Heart right ventricle (tissue), 16 donors: ENCODE results near the gene MAD1L1. TPM values are rescaled to one million over a fixed set of nuclear protein-coding genes. Genes with fewer than 3 reads are reported as not detected.

Source experiments
- ATAC-seq, 8 donors: fragments of 200-7000 bp; cut with Tn5 transposase; one replicate each; pipeline ENCODE4 v1.9.1; 2020; ENCODE audit warnings: mild to moderate bottlenecking in 8 of 8, moderate library complexity in 8 of 8, moderate number of reproducible peaks in 1 of 8
- DNase-seq, 2 donors: peaks; one replicate each; pipeline ENCODE4 v3.0.0-alpha.2; 2020
- H3K27ac ChIP-seq, 10 donors: fragments of 200-600 bp; sonication (generic) in 2 of 10; one replicate each; pipeline versions ENCODE4 v1.5.0 to v1.8.0; 2020 to 2022; ENCODE audit warnings: mild to moderate bottlenecking in 3 of 10
- H3K27me3 ChIP-seq, 7 donors: fragments of 200-600 bp; one replicate each; pipeline ENCODE4 v1.8.0; 2021 to 2022; ENCODE audit warnings: mild to moderate bottlenecking in 2 of 7
- H3K36me3 ChIP-seq, 9 donors: fragments of 200-600 bp; sonication (generic) in 1 of 9; one replicate each; pipeline versions ENCODE4 v1.5.0 to v1.8.0; 2020 to 2022; ENCODE audit warnings: mild to moderate bottlenecking in 2 of 9
- H3K4me1 ChIP-seq, 9 donors: fragments of 200-600 bp; sonication (generic) in 1 of 9; one replicate each; pipeline versions ENCODE4 v1.5.0 to v1.8.0; 2020 to 2022; ENCODE audit warnings: mild to moderate bottlenecking in 4 of 9
- H3K4me3 ChIP-seq, 10 donors: fragments of 200-600 bp; sonication (generic) in 2 of 10; one replicate each; pipeline versions ENCODE4 v1.5.0 to v1.8.0; 2020 to 2022; ENCODE audit warnings: mild to moderate bottlenecking in 7 of 10, moderate library complexity in 2 of 10
- H3K9me3 ChIP-seq, 11 donors: fragments of 200-600 bp in 10 of 11; sonication (generic) in 2 of 11; one replicate each; pipeline versions ENCODE4 v1.5.0 to v1.8.0; 2013 to 2022; ENCODE audit warnings: mild to moderate bottlenecking in 2 of 11, control low read depth in 1 of 11, moderate library complexity in 1 of 11
- CTCF ChIP-seq, 9 donors: fragments of 200-600 bp; sonication (generic) in 2 of 9; IDR thresholded peaks; one replicate each; pipeline versions ENCODE4 v1.5.0 to v1.8.0; 2021 to 2022; ENCODE audit warnings: antibody characterized with exemption in 9 of 9, mild to moderate bottlenecking in 5 of 9, moderate library complexity in 1 of 9
- WGBS, 2 donors: extraction: QIAGEN DNeasy Blood & Tissue Kit; methylation state at CpG; one replicate each; pipeline ENCODE4 v1.1.7; 2013; ENCODE audit warnings: inconsistent platforms in 1 of 2; 5-methylcytosine and 5-hydroxymethylcytosine counted together
- intact Hi-C, 10 donors: fragments of 100-400 bp; cut with DNase I; formaldehyde crosslinking; loops; one replicate each; pipeline versions ENCODE4 v1.11.1 to v1.14.2; 2022
- polyA plus RNA-seq, 2 donors: library from polyadenylated mRNA; stranded (reverse); fragments of 200-250 nt; gene quantifications; one replicate each; pipeline ENCODE4 v1.2.3, GENCODE V29; 2013
- total RNA-seq, 10 donors: library from RNA; stranded (reverse); fragmentation: NEBNext Ultra II Directional in 3 of 10; extraction: Animal tissue kit (Norgen Biotek cat#: 25700) in 3 of 10; gene quantifications; one replicate each; pipeline versions ENCODE4 v1.2.1 to v1.2.4, GENCODE V29; 2021 to 2023
- donor health status: Arrhythmogenic right ventricular cardiomyopathy.
- donor health status: ischemic (EF 13 %, LVEDD 7.1; RV severe dilation, severe dysfunction).
- donor health status: healthy with polysubstance abuse.
- donor health status: DM: no; HTN: yes; CAD: no.
- donor health status: DM: no; HTN: no; CAD: no.
- donor health status: ischemic (EF 25% LVEDD 6.9; RV normal size, moderate dysfunction).
- donor health status: ischemic (EF 25% LVEDD 5.7; RV mildly dilated, moderate dysfunction).
- donor health status: healthy.
- donor health status: DM: yes; HTN: yes; CAD: no.
- donor health status: Ischemic cardiomyopathy.
- donor health status: ischemic (EF 35%, LVEDD 5.7; RV mildly dilated, moderate dysfunction).
- donor health status: nonischemic (EF 11% LVEDD 7.7; RV severe dilation, severe dysfunction).
- donor health status: DM: yes; HTN: yes; CAD: no.
- donor health status: PGD.
- donor health status: ischemic (EF 29% LVEDD 5.4; RV normal size, mild dysfunction).
- donor health status: nonischemic (EF 23%, LVEDD 6.1; RV moderate dilation, normal function).

The MAD1L1 gene
- total and polyA plus RNA-seq, 12 donors, result 13.8 to 46.8 (median 20.2) TPM

DNA sequence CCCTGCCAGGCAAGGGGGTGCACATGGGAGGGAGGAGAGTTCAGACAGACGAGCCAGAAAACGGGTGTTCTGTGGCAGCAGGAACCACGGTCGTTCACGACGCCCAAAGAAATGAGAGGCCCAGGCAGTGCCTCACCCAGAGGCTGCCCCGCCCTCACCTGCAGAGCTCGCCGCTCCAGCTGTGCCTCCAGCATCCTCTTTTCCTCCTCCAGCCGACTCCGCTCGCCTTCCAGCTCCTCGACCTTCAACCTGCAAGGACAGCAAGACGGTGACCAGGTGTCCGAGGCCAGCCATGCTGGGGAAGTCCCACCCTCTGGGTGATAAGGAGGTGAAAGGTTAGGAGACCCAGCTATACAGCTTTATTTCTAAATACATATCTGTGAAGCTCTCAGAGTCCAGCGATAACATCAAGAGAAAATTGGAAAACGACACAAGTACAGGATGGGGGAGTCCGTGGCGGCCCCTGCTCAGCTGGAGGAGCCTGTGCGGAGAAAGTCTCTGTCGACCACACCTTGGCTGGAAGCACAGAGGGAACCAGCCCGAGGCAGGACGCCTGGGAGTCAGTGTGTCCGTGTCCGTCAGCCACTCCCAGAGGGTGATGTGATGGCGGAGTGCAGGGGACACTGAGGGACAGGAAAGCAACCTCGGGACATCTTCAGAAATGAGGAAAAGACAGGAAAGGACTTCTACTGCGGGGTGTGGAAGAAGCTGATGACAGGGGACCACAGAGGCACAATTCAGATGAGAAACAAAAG is 275.1 kb downstream of the MAD1L1 start:
- peaks cover 0 to 17% (median 0%) of the 10 kb centered on the region in 9 donors for H3K36me3 ChIP-seq
- intact Hi-C loops, result no loop called here
- H3K27ac ChIP-seq, result no peak overlapping the region
- H3K27me3 ChIP-seq, result no peaks in the 10 kb centered on the region
- H3K4me1 ChIP-seq, result no peaks in the 10 kb centered on the region
- DNase-seq, result peak in 1 of 2 donors; percentile 7
- H3K4me3 ChIP-seq, result no peak overlapping the region
- ATAC-seq, result no peak
- no peak for TF ChIP-seq CTCF (IDR thresholded peaks at IDR 0.05)
- WGBS, 2 donors, result 92 to 94% methylated on average over 28 of the region's 28 CpGs
- peaks cover 0 to 18% (median 0%) of the 10 kb centered on the region in 11 donors for H3K9me3 ChIP-seq

DNA sequence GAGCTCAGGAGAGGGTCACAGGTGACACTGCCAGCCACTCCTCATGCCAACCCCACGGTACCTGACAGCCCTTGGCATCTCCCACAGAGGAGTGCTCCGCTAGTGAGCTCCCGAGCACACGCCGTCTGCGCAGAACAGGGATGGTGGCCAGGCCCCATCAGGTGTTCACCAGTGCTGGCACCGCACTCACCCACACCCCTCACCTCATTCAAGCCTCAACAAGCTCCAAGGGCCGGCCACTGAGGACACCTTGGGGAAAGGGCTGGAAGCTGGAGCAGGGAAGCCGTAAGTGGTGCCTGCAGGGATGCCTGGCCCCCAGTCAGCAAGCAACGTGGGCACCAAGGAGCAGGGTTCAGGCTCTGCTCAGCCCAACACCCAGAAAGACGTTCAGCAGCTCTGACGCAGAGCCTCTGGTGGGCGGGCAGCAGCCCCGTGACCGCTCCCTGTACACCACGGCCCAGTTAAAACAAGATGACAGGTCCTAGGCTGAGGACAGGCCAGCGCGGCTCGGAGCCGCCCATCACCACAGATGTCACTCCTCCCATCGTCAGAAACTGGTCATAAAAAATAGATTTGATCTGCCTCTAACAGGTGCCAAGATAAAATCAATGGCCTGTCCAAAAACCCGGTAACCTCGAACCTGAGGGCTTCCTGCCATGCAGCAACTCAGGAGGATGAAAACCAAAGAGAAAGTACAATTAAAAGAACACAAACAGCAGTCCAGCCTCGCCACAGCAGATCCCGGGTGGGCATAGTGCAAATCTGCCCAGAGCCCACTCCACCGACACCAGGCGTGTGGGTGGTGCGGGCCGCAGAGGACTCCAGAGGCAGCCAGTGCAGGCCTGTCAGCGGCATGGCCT is 275.9 kb downstream of the MAD1L1 start:
- WGBS, 2 donors, result 92 to 94% methylated on average over 30 of the region's 30 CpGs
- no peak for TF ChIP-seq CTCF (IDR thresholded peaks at IDR 0.05)
- Histone ChIP-seq H3K27me3 (no peaks in the 10 kb centered on the region), H3K4me1 (no peaks in the 10 kb centered on the region), H3K27ac (no peak overlapping the region), H3K4me3 (no peak overlapping the region), H3K9me3 (peaks cover 0 to 10% (median 0%) of the 10 kb centered on the region in 11 donors), H3K36me3 (peaks cover 0 to 17% (median 0%) of the 10 kb centered on the region in 9 donors)
- ATAC-seq, result no peak
- DNase-seq, result peak in 1 of 2 donors; percentile 6
- intact Hi-C loops, result no loop called here

- no peak for TF ChIP-seq CTCF (IDR thresholded peaks at IDR 0.05)
- ATAC-seq (no peak), DNase-seq (peak in 1 of 2 donors; percentile 5)
- H3K27me3 ChIP-seq, result no peaks in the 10 kb centered on the region
- intact Hi-C loops, result no loop called here
- peaks cover 0 to 7% (median 5%) of the 10 kb centered on the region in 9 donors for H3K4me1 ChIP-seq
- no peak overlapping the region for H3K4me3 ChIP-seq
- peaks cover 0 to 17% (median 0%) of the 10 kb centered on the region in 9 donors for H3K36me3 ChIP-seq
- H3K9me3 ChIP-seq, result peaks cover 0 to 4% (median 0%) of the 10 kb centered on the region in 11 donors
- WGBS, 2 donors, result 95% methylated on average over 8 of the region's 8 CpGs
- H3K27ac ChIP-seq, result no peak overlapping the region
These were observed 276.6 kb downstream of the MAD1L1 start for GRCh38 chr7:1956141-1956540.

DNA sequence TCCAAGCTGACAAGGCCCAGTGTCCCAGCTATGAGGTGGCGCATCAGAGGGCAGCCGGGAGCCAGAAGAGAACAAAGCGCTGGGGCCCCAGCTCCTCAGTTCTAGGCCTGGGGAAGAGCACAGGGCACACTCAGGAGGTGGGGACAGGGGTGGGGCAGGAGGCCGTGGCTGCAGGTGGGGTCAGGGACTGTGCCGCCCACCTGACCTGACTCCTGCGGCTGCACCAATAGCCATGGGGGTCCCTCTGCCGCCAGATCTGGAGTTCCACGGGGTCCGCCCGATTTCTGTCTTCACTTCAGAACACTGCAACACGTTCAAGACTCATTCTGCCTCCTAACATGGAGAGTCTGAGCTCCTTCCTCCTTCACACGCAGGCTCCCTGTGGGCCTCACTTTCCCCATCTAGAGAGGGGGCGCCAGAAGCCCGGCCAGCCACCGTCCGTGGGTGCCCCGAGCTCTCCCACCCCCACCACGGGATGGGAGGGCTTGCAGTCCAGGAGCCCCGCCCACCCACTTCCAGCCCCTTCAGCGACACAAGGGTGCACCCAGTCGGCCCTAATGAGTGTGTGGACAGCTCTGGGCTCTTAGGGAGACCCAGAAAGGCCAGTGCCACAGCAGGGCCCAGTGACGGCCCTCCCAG is 278.3 kb downstream of the MAD1L1 start:
- TF ChIP-seq CTCF (IDR thresholded peaks at IDR 0.05), result no peak
- DNase-seq (peak in 1 of 2 donors; percentile 10), ATAC-seq (no peak)
- intact Hi-C loops, result no loop called here
- H3K4me1 ChIP-seq, result peaks cover 0 to 15% (median 11%) of the 10 kb centered on the region in 9 donors
- peaks cover 0 to 17% (median 0%) of the 10 kb centered on the region in 9 donors for H3K36me3 ChIP-seq
- H3K9me3 ChIP-seq, result no peaks in the 10 kb centered on the region
- H3K27me3 ChIP-seq, result no peaks in the 10 kb centered on the region
- no peak overlapping the region for H3K4me3 ChIP-seq
- no peak overlapping the region for H3K27ac ChIP-seq
- 86 to 88% methylated on average over 22 of the region's 22 CpGs for WGBS, 2 donors
